ENCODE results near the gene WHRN.

WHRN gene

DNA sequence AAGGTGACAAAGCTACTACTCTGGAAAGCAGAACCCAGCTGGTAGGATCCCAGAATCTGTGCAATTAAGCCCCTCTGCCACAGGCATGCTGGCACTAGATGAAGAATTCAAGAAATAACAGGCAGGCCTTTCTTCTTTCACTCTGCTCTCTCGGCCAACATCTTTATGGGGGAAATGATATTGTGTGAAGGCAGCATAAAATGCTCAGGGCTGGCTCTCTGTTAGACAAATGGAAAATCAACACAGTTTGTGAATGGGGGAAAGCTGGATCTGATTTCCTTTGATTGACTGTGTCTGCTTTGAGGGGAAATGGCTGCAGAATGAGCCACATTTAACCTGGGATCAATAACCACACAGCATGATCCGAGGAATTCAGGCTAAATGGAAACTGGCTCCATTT lies 88.4 kb downstream of the WHRN start:
- H3K4me3 ChIP-seq (ENCODE audit: low read depth, low read length): no peak overlapping the region
- DNase-seq (ENCODE audit: low read depth): no peak
- TF ChIP-seq CTCF (conservative IDR thresholded peaks at IDR 0.05; ENCODE audit: low read depth, low read length): no peak

- no peak for TF ChIP-seq CTCF (conservative IDR thresholded peaks at IDR 0.05; ENCODE audit: low read depth, low read length)
- H3K4me3 ChIP-seq (ENCODE audit: low read depth, low read length): no peak overlapping the region
- peak; percentile 18 for DNase-seq (ENCODE audit: low read depth)
These were observed 89.0 kb downstream of the WHRN start for GRCh38 chr9:114416290-114416689.

DNA sequence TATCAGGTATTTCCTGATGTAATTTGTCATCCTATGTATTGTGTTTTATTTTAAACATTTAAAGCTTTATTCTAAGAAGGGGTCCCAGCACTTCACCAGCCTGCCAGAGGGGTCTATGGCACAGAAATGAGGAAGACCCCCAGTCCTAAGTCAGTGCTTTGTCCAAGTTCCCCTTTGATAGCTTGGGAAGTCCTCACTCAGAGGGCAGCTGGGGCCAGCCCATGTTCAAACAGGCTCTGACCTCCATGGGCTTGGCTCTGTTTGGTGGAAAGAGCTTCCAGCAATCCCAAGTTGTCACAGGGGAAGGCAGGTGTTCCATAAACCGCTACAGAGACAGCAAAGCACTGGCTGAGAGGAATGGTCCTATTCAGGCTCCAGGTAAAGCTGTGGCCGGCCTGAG lies 90.9 kb downstream of the WHRN start:
- no peak overlapping the region for H3K4me3 ChIP-seq (ENCODE audit: low read depth, low read length)
- no peak for DNase-seq (ENCODE audit: low read depth)
- TF ChIP-seq CTCF (conservative IDR thresholded peaks at IDR 0.05; ENCODE audit: low read depth, low read length): no peak

GRCh38 chr9:114413861-114414301 lies 91.4 kb downstream of the WHRN start:
- no peak for TF ChIP-seq CTCF (conservative IDR thresholded peaks at IDR 0.05; ENCODE audit: low read depth, low read length)
- no peak overlapping the region for H3K4me3 ChIP-seq (ENCODE audit: low read depth, low read length)
- peak; percentile 87 for DNase-seq (ENCODE audit: low read depth)

- DNase-seq (ENCODE audit: low read depth): no peak
- no peak overlapping the region for H3K4me3 ChIP-seq (ENCODE audit: low read depth, low read length)
- TF ChIP-seq CTCF (conservative IDR thresholded peaks at IDR 0.05; ENCODE audit: low read depth, low read length): no peak
These were observed 93.1 kb downstream of the WHRN start for GRCh38 chr9:114412048-114412683.

GRCh38 chr9:114411452-114411851 lies 93.8 kb downstream of the WHRN start:
- TF ChIP-seq CTCF (conservative IDR thresholded peaks at IDR 0.05; ENCODE audit: low read depth, low read length): no peak
- no peak for DNase-seq (ENCODE audit: low read depth)
- H3K4me3 ChIP-seq (ENCODE audit: low read depth, low read length): no peak overlapping the region

GRCh38 chr9:114410910-114411309 lies 94.4 kb downstream of the WHRN start:
- no peak for DNase-seq (ENCODE audit: low read depth)
- no peak for TF ChIP-seq CTCF (conservative IDR thresholded peaks at IDR 0.05; ENCODE audit: low read depth, low read length)
- H3K4me3 ChIP-seq (ENCODE audit: low read depth, low read length): no peak overlapping the region

Measured in choroid plexus epithelial cell (primary cell).